ENCODE measurements around the gene MYLK.

Gene MYLK

DNA sequence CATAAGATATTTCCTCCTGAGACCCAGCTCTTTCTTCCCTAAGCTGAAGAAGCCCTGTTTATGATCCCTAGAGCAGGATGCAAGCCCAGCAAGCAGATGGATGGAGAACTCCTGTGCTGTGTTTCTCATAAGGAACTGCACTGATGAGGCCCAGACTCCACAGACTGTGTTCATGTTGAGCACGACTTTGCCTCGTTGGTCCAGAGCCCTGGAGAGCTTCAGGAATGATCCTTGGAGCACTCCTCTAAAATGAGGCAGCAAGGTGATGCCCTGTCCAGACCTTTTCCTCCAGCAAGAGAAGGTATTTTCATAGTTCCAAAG is 83.8 kb downstream of the MYLK start:
- Histone ChIP-seq H3K9me3 (ENCODE audit: insufficient read depth, low read depth, low read length) (no peaks in the 10 kb centered on the region), H4K20me1 (ENCODE audit: insufficient read depth, low read length, poor library complexity, severe bottlenecking) (no peaks in the 10 kb centered on the region), H3K4me1 (ENCODE audit: insufficient read depth, low read length, poor library complexity, severe bottlenecking) (no peaks in the 10 kb centered on the region), H3K4me2 (ENCODE audit: low read depth, low read length, poor library complexity, severe bottlenecking) (no peak overlapping the region), H3K36me3 (ENCODE audit: insufficient read depth, low read length) (no peaks in the 10 kb centered on the region), H3K4me3 (ENCODE audit: low read length, poor library complexity, severe bottlenecking) (no peak overlapping the region), H3K79me2 (ENCODE audit: insufficient read depth, low read length) (no peaks in the 10 kb centered on the region), H3K9me2 (replicated peaks; ENCODE audit: low read depth, low read length) (no peaks in the 10 kb centered on the region), H2AFZ (ENCODE audit: low read length) (no peak overlapping the region), H3K9ac (ENCODE audit: low read depth, low read length, poor library complexity, severe bottlenecking) (no peak overlapping the region), H3F3A (ENCODE audit: low read depth) (no peaks in the 10 kb centered on the region), H3K27me3 (ENCODE audit: insufficient read depth, low read length, poor library complexity, severe bottlenecking) (no peaks in the 10 kb centered on the region)
- no peak for TF ChIP-seq EZH2phosphoT487 (IDR thresholded peaks at IDR 0.05; ENCODE audit: borderline replicate concordance)
- TF ChIP-seq, protein P1, sequence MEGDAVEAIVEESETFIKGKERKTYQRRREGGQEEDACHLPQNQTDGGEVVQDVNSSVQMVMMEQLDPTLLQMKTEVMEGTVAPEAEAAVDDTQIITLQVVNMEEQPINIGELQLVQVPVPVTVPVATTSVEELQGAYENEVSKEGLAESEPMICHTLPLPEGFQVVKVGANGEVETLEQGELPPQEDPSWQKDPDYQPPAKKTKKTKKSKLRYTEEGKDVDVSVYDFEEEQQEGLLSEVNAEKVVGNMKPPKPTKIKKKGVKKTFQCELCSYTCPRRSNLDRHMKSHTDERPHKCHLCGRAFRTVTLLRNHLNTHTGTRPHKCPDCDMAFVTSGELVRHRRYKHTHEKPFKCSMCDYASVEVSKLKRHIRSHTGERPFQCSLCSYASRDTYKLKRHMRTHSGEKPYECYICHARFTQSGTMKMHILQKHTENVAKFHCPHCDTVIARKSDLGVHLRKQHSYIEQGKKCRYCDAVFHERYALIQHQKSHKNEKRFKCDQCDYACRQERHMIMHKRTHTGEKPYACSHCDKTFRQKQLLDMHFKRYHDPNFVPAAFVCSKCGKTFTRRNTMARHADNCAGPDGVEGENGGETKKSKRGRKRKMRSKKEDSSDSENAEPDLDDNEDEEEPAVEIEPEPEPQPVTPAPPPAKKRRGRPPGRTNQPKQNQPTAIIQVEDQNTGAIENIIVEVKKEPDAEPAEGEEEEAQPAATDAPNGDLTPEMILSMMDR (conservative IDR thresholded peaks at IDR 0.05; ENCODE audit: low read length) = no peak

- H4K20me1 ChIP-seq (ENCODE audit: insufficient read depth, low read length, poor library complexity, severe bottlenecking) = no peaks in the 10 kb centered on the region
- no peak overlapping the region for H3K4me3 ChIP-seq (ENCODE audit: low read length, poor library complexity, severe bottlenecking)
- no peak overlapping the region for H2AFZ ChIP-seq (ENCODE audit: low read length)
- H3K9ac ChIP-seq (ENCODE audit: low read depth, low read length, poor library complexity, severe bottlenecking) = no peak overlapping the region
- no peaks in the 10 kb centered on the region for H3K79me2 ChIP-seq (ENCODE audit: insufficient read depth, low read length)
- no peaks in the 10 kb centered on the region for H3K27me3 ChIP-seq (ENCODE audit: insufficient read depth, low read length, poor library complexity, severe bottlenecking)
- no peaks in the 10 kb centered on the region for H3K9me2 ChIP-seq (replicated peaks; ENCODE audit: low read depth, low read length)
- no peak overlapping the region for H3K4me2 ChIP-seq (ENCODE audit: low read depth, low read length, poor library complexity, severe bottlenecking)
- no peaks in the 10 kb centered on the region for H3K36me3 ChIP-seq (ENCODE audit: insufficient read depth, low read length)
- H3F3A ChIP-seq (ENCODE audit: low read depth) = no peaks in the 10 kb centered on the region
- no peaks in the 10 kb centered on the region for H3K9me3 ChIP-seq (ENCODE audit: insufficient read depth, low read depth, low read length)
- TF ChIP-seq, protein P1 (conservative IDR thresholded peaks at IDR 0.05; ENCODE audit: low read length) = no peak
- TF ChIP-seq EZH2phosphoT487 (IDR thresholded peaks at IDR 0.05; ENCODE audit: borderline replicate concordance) = no peak
- H3K4me1 ChIP-seq (ENCODE audit: insufficient read depth, low read length, poor library complexity, severe bottlenecking) = no peaks in the 10 kb centered on the region
Observed at GRCh38 chr3:123799544-123800361, 84.4 kb downstream of the MYLK start.

DNA sequence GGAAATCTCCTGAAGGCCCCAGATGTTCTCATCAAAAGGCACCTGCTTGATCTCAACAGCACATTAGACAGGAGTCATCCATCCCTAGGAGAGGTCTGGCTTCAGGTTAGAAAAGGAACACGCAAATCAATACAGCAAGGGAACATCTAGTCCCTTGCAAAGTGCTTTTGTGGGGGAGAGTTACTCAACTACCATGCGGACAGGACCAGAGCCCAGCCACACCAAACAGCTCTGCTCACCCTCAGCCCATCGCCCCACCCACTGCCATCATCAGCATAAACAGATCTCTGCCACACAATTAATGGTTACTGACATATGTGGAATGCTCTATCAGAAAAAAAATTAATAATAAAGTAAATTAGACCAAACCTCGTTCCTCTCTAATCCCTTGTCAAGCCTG is 85.6 kb downstream of the MYLK start:
- Histone ChIP-seq H3K9me2 (replicated peaks; ENCODE audit: low read depth, low read length) (no peaks in the 10 kb centered on the region), H3K9me3 (ENCODE audit: insufficient read depth, low read depth, low read length) (no peaks in the 10 kb centered on the region), H3K79me2 (ENCODE audit: insufficient read depth, low read length) (no peaks in the 10 kb centered on the region), H3F3A (ENCODE audit: low read depth) (no peaks in the 10 kb centered on the region), H2AFZ (ENCODE audit: low read length) (no peak overlapping the region), H4K20me1 (ENCODE audit: insufficient read depth, low read length, poor library complexity, severe bottlenecking) (no peaks in the 10 kb centered on the region), H3K27me3 (ENCODE audit: insufficient read depth, low read length, poor library complexity, severe bottlenecking) (no peaks in the 10 kb centered on the region), H3K4me2 (ENCODE audit: low read depth, low read length, poor library complexity, severe bottlenecking) (no peak overlapping the region), H3K4me1 (ENCODE audit: insufficient read depth, low read length, poor library complexity, severe bottlenecking) (no peaks in the 10 kb centered on the region), H3K4me3 (ENCODE audit: low read length, poor library complexity, severe bottlenecking) (no peak overlapping the region), H3K9ac (ENCODE audit: low read depth, low read length, poor library complexity, severe bottlenecking) (no peak overlapping the region), H3K36me3 (ENCODE audit: insufficient read depth, low read length) (no peaks in the 10 kb centered on the region)
- TF ChIP-seq EZH2phosphoT487 (IDR thresholded peaks at IDR 0.05; ENCODE audit: borderline replicate concordance) = no peak
- TF ChIP-seq, protein P1 (conservative IDR thresholded peaks at IDR 0.05; ENCODE audit: low read length) = no peak

Data from Loucy (cell line).